Uterus (tissue), 2 donors: Measurements from ENCODE around the gene COL18A1.

Source experiments
- POLR2A ChIP-seq, 2 donors: fragments of 450-650 bp; IDR thresholded peaks; one replicate each; pipeline ENCODE4 v1.6.1; 2016; ENCODE audit warnings: antibody characterized with exemption in 2 of 2, mild to moderate bottlenecking in 1 of 2, moderate library complexity in 1 of 2
- TF ChIP-seq, protein P1 (sequence below), 4 experiments: fragments of 200-600 bp in 2 of 4; fragments of 450-650 bp in 2 of 4; sonication (generic) in 2 of 4; IDR thresholded peaks; one replicate each; pipeline ENCODE4 v1.5.1; 2016 to 2019; ENCODE audit warnings: antibody characterized with exemption in 4 of 4, mild to moderate bottlenecking in 2 of 4, moderate library complexity in 1 of 4

DNA sequence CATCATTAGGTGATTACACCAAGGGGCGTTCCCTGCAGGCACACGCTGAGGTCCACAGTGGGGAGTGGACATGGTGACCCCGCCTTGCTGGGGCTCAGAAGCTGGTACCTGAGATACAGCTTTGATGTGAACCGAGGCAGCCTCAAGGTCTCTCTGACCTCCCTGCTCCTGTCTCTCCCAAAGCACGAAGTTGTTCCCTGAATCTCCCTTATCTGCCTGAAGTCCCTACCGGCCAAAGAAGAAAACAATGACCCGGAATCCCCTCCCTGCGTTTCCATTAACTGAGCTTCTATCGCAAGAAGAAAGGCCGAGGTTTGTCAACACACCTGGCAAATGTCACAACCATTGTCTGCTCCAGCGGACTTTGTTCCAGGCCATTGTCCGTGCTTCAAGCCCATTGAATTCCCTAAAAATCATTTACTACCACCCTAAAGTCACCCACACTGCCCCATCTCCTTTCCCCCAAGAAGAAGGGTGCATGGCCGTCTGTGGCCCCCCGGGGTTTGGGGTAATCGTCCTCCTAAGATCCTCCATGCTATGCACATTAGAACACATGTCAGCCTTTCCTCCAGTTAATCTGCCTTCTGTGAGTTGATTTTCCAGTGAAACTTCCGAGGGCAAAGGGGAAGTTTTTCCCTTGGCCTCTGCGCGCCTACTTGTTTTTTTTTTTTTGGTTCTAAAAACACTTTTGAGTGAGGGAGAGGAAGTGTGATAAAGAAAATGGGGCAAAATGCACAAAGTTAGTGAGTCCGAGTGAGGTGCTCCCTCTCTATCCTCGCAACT lies 48.1 kb upstream of the COL18A1 start:
- no peak for TF ChIP-seq POLR2A (IDR thresholded peaks at IDR 0.05)
- TF ChIP-seq, protein P1, sequence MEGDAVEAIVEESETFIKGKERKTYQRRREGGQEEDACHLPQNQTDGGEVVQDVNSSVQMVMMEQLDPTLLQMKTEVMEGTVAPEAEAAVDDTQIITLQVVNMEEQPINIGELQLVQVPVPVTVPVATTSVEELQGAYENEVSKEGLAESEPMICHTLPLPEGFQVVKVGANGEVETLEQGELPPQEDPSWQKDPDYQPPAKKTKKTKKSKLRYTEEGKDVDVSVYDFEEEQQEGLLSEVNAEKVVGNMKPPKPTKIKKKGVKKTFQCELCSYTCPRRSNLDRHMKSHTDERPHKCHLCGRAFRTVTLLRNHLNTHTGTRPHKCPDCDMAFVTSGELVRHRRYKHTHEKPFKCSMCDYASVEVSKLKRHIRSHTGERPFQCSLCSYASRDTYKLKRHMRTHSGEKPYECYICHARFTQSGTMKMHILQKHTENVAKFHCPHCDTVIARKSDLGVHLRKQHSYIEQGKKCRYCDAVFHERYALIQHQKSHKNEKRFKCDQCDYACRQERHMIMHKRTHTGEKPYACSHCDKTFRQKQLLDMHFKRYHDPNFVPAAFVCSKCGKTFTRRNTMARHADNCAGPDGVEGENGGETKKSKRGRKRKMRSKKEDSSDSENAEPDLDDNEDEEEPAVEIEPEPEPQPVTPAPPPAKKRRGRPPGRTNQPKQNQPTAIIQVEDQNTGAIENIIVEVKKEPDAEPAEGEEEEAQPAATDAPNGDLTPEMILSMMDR (IDR thresholded peaks at IDR 0.05), result no peak
